Panc1 (cell line): Measurements from ENCODE around the gene SLC25A34. TPM values are rescaled to one million over a fixed set of nuclear protein-coding genes. Genes with fewer than 3 reads are reported as not detected.

Experiments
- ATAC-seq: fragments of 200-7000 bp; cut with Tn5 transposase; 2 replicates; pipeline ENCODE4 v1.9.1; 2020; ENCODE audit warnings: mild to moderate bottlenecking, moderate library complexity
- BruUV-seq: library from RNA; stranded (reverse); fragments of 400-500 nt; replicated peaks from 2 replicates; lab custom pipeline; 2021; lab: Mats Ljungman, UMichigan
- CTCF ChIA-PET: fragments of 300-600 bp; sonication (Branson Sonifier 250); formaldehyde crosslinking; loops from one replicate; lab custom pipeline; 2022; ENCODE audit warnings: antibody characterized with exemption; lab: Charles Lee
- POLR2A ChIA-PET: fragments of 300-600 bp; sonication (Branson Sonifier 250); formaldehyde crosslinking; loops from one replicate; lab custom pipeline; 2022; ENCODE audit warnings: antibody characterized with exemption; lab: Charles Lee
- DNase-seq: peaks from one replicate; pipeline ENCODE4 v3.0.0-alpha.2; 2010; ENCODE audit warnings: low read depth, low spot score
- H3K27ac ChIP-seq: 2 replicates; pipeline ENCODE4 v1.5.1; 2011; ENCODE audit warnings: mild to moderate bottlenecking, low read length, inconsistent platforms
- H3K27me3 ChIP-seq: fragments of 200-500 bp; sonication (Bioruptor generic); 2 replicates; pipeline ENCODE4 v1.6.0; 2014; ENCODE audit warnings: low read length, inconsistent platforms; ENCODE audit not compliant: control insufficient read depth, insufficient read depth
- H3K36me3 ChIP-seq: fragments of 200-500 bp; sonication (Bioruptor generic); 2 replicates; pipeline ENCODE4 v1.5.1; 2014; ENCODE audit warnings: inconsistent platforms, mild to moderate bottlenecking, low read length, moderate library complexity; ENCODE audit not compliant: control insufficient read depth, insufficient read depth
- H3K4me1 ChIP-seq: 2 replicates; pipeline ENCODE4 v1.5.1; 2011; ENCODE audit warnings: inconsistent platforms, mild to moderate bottlenecking, low read length, moderate library complexity; ENCODE audit not compliant: control insufficient read depth, insufficient read depth
- H3K4me3 ChIP-seq, 2 experiments: 2 replicates each; pipeline ENCODE4 v1.5.1; 2011 to 2012; ENCODE audit warnings: low read depth in 2 of 2, low read length in 2 of 2, mild to moderate bottlenecking in 2 of 2, inconsistent platforms in 1 of 2, moderate library complexity in 1 of 2
- H3K9me3 ChIP-seq: fragments of 200-500 bp; sonication (Bioruptor generic); 2 replicates; pipeline ENCODE4 v1.5.1; 2014; ENCODE audit warnings: low read depth, mild to moderate bottlenecking, inconsistent platforms, low read length, moderate library complexity; ENCODE audit not compliant: control insufficient read depth, insufficient read depth
- POLR2AphosphoS5 ChIP-seq: IDR thresholded peaks from 2 replicates; pipeline ENCODE4 v1.6.1; 2012; ENCODE audit warnings: mild to moderate bottlenecking, low read depth, low read length, moderate library complexity
- SIN3A ChIP-seq: IDR thresholded peaks from 2 replicates; pipeline ENCODE4 v1.6.1; 2012; ENCODE audit warnings: low read depth, mild to moderate bottlenecking, low read length, moderate library complexity, borderline replicate concordance; ENCODE audit not compliant: insufficient read depth
- TCF7L2 ChIP-seq: IDR thresholded peaks from 2 replicates; pipeline ENCODE4 v1.6.1; 2011; ENCODE audit warnings: mild to moderate bottlenecking, low read depth, low read length, inconsistent platforms
- in situ Hi-C: cut with HindIII; loops from 2 replicates; pipeline ENCODE4 v1.10.0; 2016; ENCODE audit warnings: low sequenced_read_pairs, low pct_unique_long_range_greater_than_20kb
- intact Hi-C: fragments of 100-400 bp; cut with micrococcal nuclease; formaldehyde crosslinking; loops from one replicate; pipeline ENCODE4 v1.10.0; 2022; ENCODE audit not compliant: unreplicated experiment
- total RNA-seq: library from RNA; stranded (reverse); gene quantifications from one replicate; pipeline ENCODE4 v1.2.1, GENCODE V29; 2021; ENCODE audit not compliant: unreplicated experiment
- TF ChIP-seq, protein P1 (sequence below), 2 experiments: IDR thresholded peaks; 2 replicates each; pipeline ENCODE4 v1.6.1; 2011 to 2012; ENCODE audit warnings: low read depth in 2 of 2, control low read depth in 1 of 2, low read length in 1 of 2, mild to moderate bottlenecking in 1 of 2, moderate library complexity in 1 of 2; ENCODE audit not compliant: insufficient read depth in 1 of 2
- TF ChIP-seq, protein P2 (sequence below): fragments of 450-650 bp; IDR thresholded peaks from 2 replicates; pipeline ENCODE4 v1.5.1; 2017; ENCODE audit warnings: mild to moderate bottlenecking

SLC25A34 gene
- total RNA-seq, 1 experiment from 2014 or later, result 0.64 TPM

DNA sequence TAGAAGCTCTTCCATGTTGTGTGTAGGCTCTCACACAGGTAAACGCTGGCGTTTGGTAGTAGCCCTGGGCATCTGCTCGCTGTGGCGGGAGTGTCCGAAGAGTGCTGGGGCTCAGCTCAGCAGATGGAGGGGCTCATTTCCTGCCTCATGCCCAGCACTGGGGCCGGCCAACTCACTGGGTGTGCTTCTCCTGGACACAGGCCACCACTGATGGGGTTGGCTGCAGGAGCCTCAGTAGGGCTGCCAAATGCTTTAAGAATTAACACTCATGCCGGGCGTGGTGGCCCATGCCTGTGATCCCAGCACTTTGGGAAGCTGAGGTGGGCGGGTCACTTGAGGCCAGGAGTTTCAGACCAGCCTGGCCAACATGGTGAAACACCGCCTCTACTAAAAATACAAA, 50.5 kb downstream of the SLC25A34 start:
- CTCF ChIA-PET, result no interaction called here
- ATAC-seq (no peak; the same call in 1 of the 2 replicates), DNase-seq (no peak)
- no peaks in the 10 kb centered on the region for H3K36me3 ChIP-seq
- in situ Hi-C loops, result no loop called here
- POLR2A ChIA-PET, result no interaction called here
- no peaks in the 10 kb centered on the region for H3K27me3 ChIP-seq
- H3K27ac ChIP-seq, result no peak overlapping the region
- H3K9me3 ChIP-seq, result no peaks in the 10 kb centered on the region
- no TSS peak for BruUV-seq
- TF ChIP-seq SIN3A (no peak), POLR2AphosphoS5 (no peak), TCF7L2 (no peak)
- TF ChIP-seq, protein P1, sequence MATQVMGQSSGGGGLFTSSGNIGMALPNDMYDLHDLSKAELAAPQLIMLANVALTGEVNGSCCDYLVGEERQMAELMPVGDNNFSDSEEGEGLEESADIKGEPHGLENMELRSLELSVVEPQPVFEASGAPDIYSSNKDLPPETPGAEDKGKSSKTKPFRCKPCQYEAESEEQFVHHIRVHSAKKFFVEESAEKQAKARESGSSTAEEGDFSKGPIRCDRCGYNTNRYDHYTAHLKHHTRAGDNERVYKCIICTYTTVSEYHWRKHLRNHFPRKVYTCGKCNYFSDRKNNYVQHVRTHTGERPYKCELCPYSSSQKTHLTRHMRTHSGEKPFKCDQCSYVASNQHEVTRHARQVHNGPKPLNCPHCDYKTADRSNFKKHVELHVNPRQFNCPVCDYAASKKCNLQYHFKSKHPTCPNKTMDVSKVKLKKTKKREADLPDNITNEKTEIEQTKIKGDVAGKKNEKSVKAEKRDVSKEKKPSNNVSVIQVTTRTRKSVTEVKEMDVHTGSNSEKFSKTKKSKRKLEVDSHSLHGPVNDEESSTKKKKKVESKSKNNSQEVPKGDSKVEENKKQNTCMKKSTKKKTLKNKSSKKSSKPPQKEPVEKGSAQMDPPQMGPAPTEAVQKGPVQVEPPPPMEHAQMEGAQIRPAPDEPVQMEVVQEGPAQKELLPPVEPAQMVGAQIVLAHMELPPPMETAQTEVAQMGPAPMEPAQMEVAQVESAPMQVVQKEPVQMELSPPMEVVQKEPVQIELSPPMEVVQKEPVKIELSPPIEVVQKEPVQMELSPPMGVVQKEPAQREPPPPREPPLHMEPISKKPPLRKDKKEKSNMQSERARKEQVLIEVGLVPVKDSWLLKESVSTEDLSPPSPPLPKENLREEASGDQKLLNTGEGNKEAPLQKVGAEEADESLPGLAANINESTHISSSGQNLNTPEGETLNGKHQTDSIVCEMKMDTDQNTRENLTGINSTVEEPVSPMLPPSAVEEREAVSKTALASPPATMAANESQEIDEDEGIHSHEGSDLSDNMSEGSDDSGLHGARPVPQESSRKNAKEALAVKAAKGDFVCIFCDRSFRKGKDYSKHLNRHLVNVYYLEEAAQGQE (IDR thresholded peaks at IDR 0.05; ENCODE audit: insufficient read depth in 1 of 2, low read depth in 2 of 2, low read length in 1 of 2), result no peak
- TF ChIP-seq, protein P2, sequence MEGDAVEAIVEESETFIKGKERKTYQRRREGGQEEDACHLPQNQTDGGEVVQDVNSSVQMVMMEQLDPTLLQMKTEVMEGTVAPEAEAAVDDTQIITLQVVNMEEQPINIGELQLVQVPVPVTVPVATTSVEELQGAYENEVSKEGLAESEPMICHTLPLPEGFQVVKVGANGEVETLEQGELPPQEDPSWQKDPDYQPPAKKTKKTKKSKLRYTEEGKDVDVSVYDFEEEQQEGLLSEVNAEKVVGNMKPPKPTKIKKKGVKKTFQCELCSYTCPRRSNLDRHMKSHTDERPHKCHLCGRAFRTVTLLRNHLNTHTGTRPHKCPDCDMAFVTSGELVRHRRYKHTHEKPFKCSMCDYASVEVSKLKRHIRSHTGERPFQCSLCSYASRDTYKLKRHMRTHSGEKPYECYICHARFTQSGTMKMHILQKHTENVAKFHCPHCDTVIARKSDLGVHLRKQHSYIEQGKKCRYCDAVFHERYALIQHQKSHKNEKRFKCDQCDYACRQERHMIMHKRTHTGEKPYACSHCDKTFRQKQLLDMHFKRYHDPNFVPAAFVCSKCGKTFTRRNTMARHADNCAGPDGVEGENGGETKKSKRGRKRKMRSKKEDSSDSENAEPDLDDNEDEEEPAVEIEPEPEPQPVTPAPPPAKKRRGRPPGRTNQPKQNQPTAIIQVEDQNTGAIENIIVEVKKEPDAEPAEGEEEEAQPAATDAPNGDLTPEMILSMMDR, result no peak
- H3K4me3 ChIP-seq, result no peak overlapping the region
- intact Hi-C loops, result no loop called here
- H3K4me1 ChIP-seq, result no peaks in the 10 kb centered on the region

DNA sequence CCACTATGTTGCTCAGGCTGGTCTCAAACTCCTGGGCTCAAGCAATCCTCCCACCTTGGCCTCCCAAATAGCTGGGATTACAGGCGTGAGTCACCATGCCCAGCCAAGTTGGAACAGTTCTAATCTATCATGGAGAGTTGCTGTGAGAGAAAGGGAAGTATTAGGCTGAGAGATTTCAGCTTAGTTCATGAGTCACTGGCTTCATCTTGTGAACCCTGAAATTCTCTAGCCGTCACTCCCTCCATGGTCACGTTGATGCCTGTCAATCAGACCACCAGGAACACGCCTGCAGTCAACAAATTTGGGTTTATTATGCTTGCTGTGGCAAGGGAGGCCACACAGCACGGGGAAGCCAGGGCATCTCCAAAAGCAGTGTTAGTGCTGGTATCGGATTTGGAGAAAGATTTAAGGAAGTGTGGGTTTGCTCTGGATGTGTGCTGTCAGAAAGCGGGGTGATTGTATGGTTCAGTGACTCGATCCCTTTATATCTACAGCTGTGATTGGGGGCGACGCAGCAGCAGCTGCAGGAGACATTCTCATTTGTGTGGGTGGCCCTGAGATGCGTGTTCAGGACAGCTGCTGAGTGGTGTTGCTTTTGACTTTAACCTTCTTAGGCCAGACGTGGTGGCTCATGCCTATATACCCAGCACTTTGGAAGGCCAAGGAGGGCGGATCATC, 52.7 kb downstream of the SLC25A34 start:
- intact Hi-C loops, result no loop called here
- no peak for ATAC-seq
- DNase-seq, result no peak
- no peaks in the 10 kb centered on the region for H3K9me3 ChIP-seq
- H3K27me3 ChIP-seq, result no peaks in the 10 kb centered on the region
- in situ Hi-C loops, result no loop called here
- TF ChIP-seq SIN3A, result no peak
- TF ChIP-seq TCF7L2, result no peak
- TF ChIP-seq POLR2AphosphoS5, result no peak
- TF ChIP-seq, protein P2, result no peak
- TF ChIP-seq, protein P1 (IDR thresholded peaks at IDR 0.05; ENCODE audit: insufficient read depth in 1 of 2, low read depth in 2 of 2, low read length in 1 of 2), result no peak
- H3K4me3 ChIP-seq, result no peak overlapping the region
- peaks cover 9% of the 10 kb centered on the region for H3K4me1 ChIP-seq
- ChIA-PET POLR2A (no interaction called here), CTCF (interaction anchor here (0.6 kb wide), 2 partner anchors 33 to 71 kb away, joined by 5 to 6 read pairs; no protein-coding TSS in a partner anchor)
- BruUV-seq, result no TSS peak
- H3K27ac ChIP-seq, result no peak overlapping the region
- H3K36me3 ChIP-seq, result no peaks in the 10 kb centered on the region
